IMR-90 (cell line): ENCODE measurements around the gene GABBR2.

Experiments used
- CTCF ChIP-seq: conservative IDR thresholded peaks from 2 replicates; pipeline ENCODE4 v1.5.1; 2012; ENCODE audit warnings: mild to moderate bottlenecking, low read depth, low read length, improper control_type of control experiment
- POLR2A ChIP-seq: IDR thresholded peaks from 2 replicates; pipeline ENCODE4 v1.6.1; 2012; ENCODE audit warnings: mild to moderate bottlenecking, low read depth, low read length
- RCOR1 ChIP-seq: IDR thresholded peaks from 2 replicates; pipeline ENCODE4 v1.6.1; 2012; ENCODE audit warnings: mild to moderate bottlenecking, low read length, improper control_type of control experiment; ENCODE audit not compliant: insufficient replicate concordance
- SMC3 ChIP-seq: fragments of 150-350 bp; IDR thresholded peaks from 2 replicates; pipeline ENCODE4 v1.6.1; 2016; ENCODE audit warnings: low read depth, mild to moderate bottlenecking, antibody characterized with exemption, low read length, moderate library complexity

GRCh38 chr9:98430535-98431292, 278.0 kb downstream of the GABBR2 start:
- TF ChIP-seq POLR2A (no peak), CTCF (no peak), SMC3 (no peak), RCOR1 (no peak)
